ENCODE measurements around the gene AGAP3.

AGAP3 gene

GRCh38 chr7:151125470-151125845 lies 39.2 kb downstream of the AGAP3 start:
- no peak for FAIRE-seq

- FAIRE-seq: no peak
These were observed 39.7 kb downstream of the AGAP3 start for GRCh38 chr7:151125846-151126481.

- no peak for FAIRE-seq
These were observed 40.3 kb downstream of the AGAP3 start for GRCh38 chr7:151126491-151127137.

GRCh38 chr7:151128144-151128543 lies 41.9 kb downstream of the AGAP3 start:
- no peak for FAIRE-seq

GRCh38 chr7:151128716-151129115 lies 42.4 kb downstream of the AGAP3 start:
- FAIRE-seq: no peak

- FAIRE-seq: no peak
These were observed 43.1 kb downstream of the AGAP3 start for GRCh38 chr7:151129117-151129959.

- FAIRE-seq: no peak
These were observed 43.8 kb downstream of the AGAP3 start for GRCh38 chr7:151129960-151130591.

GRCh38 chr7:151130741-151131157 lies 44.5 kb downstream of the AGAP3 start:
- FAIRE-seq: no peak

GRCh38 chr7:151131224-151131591 lies 44.9 kb downstream of the AGAP3 start:
- no peak for FAIRE-seq

GRCh38 chr7:151131592-151132293 lies 45.5 kb downstream of the AGAP3 start:
- FAIRE-seq: no peak

GRCh38 chr7:151132461-151133205 lies 46.4 kb downstream of the AGAP3 start:
- FAIRE-seq: no peak

GRCh38 chr7:151133266-151133985 lies 47.2 kb downstream of the AGAP3 start:
- no peak for FAIRE-seq

GRCh38 chr7:151133986-151134742 lies 47.9 kb downstream of the AGAP3 start:
- no peak for FAIRE-seq

GRCh38 chr7:151134743-151135524 lies 48.7 kb downstream of the AGAP3 start:
- FAIRE-seq: no peak

- FAIRE-seq: no peak
These were observed 49.2 kb downstream of the AGAP3 start for GRCh38 chr7:151135525-151135845.

GRCh38 chr7:151135866-151136843 lies 49.9 kb downstream of the AGAP3 start:
- no peak for FAIRE-seq

GRCh38 chr7:151137076-151137675 lies 50.9 kb downstream of the AGAP3 start:
- no peak for FAIRE-seq

- FAIRE-seq: no peak
These were observed 51.5 kb downstream of the AGAP3 start for GRCh38 chr7:151137791-151138152.
